GM23338 (cell line): Measurements from ENCODE around the gene MAD2L1BP.

Experiments
- CTCF ChIP-seq, 2 experiments: fragments of 200-600 bp in 1 of 2; sonication (generic) in 1 of 2; conservative IDR thresholded peaks; 2 replicates each; pipeline versions ENCODE4 v1.5.1 to v1.6.1; 2016 to 2017; ENCODE audit warnings: antibody characterized with exemption in 2 of 2, low read depth in 2 of 2, mild to moderate bottlenecking in 2 of 2, moderate library complexity in 1 of 2
- EZH2phosphoT487 ChIP-seq: fragments of 200-600 bp; sonication (generic); IDR thresholded peaks from one replicate; pipeline ENCODE4 v1.8.1; 2018; ENCODE audit warnings: antibody characterized with exemption; ENCODE audit not compliant: unreplicated experiment
- JUNB ChIP-seq: IDR thresholded peaks from one replicate; pipeline ENCODE4 v1.6.1; 2016; ENCODE audit warnings: antibody characterized with exemption; ENCODE audit not compliant: unreplicated experiment
- POLR2AphosphoS5 ChIP-seq: IDR thresholded peaks from 2 replicates; pipeline ENCODE4 v1.6.1; 2016; ENCODE audit warnings: antibody characterized with exemption, low read depth
- REST ChIP-seq: IDR thresholded peaks from one replicate; pipeline ENCODE4 v1.6.1; 2018; ENCODE audit warnings: antibody characterized with exemption; ENCODE audit not compliant: unreplicated experiment

GRCh38 chr6:43674291-43674690, 38.7 kb downstream of the MAD2L1BP start:
- TF ChIP-seq CTCF (conservative IDR thresholded peaks at IDR 0.05; ENCODE audit: low read depth in 2 of 2) (no peak), EZH2phosphoT487 (no peak), REST (no peak), POLR2AphosphoS5 (no peak), JUNB (no peak)
